Sigmoid colon (tissue), 7 donors: ENCODE results near the gene APEH. TPM values are rescaled to one million over a fixed set of nuclear protein-coding genes. Genes with fewer than 3 reads are reported as not detected.

Experiments used
- DNase-seq: peaks from one replicate; pipeline ENCODE4 v3.0.0-alpha.2; 2019
- H3K27ac ChIP-seq, 4 donors: fragments of 200-600 bp; sonication (generic); one replicate each; pipeline ENCODE4 v1.5.1; 2016 to 2019; ENCODE audit warnings: mild to moderate bottlenecking in 1 of 4
- H3K27me3 ChIP-seq, 3 donors: fragments of 200-600 bp; sonication (generic); one replicate each; pipeline ENCODE4 v1.5.1; 2019; ENCODE audit warnings: mild to moderate bottlenecking in 1 of 3
- H3K36me3 ChIP-seq, 4 donors: fragments of 200-600 bp; sonication (generic); one replicate each; pipeline ENCODE4 v1.5.1; 2016 to 2019
- H3K4me1 ChIP-seq, 4 donors: fragments of 200-600 bp; sonication (generic); one replicate each; pipeline ENCODE4 v1.5.1; 2017 to 2019
- H3K4me3 ChIP-seq, 4 donors: fragments of 200-600 bp; sonication (generic); one replicate each; pipeline ENCODE4 v1.5.1; 2017 to 2019; ENCODE audit warnings: mild to moderate bottlenecking in 2 of 4, moderate library complexity in 1 of 4
- H3K9me3 ChIP-seq, 4 donors: fragments of 200-600 bp in 3 of 4; sonication (generic) in 3 of 4; one replicate each; pipeline versions ENCODE4 v1.5.1 to v1.6.1; 2013 to 2019
- CTCF ChIP-seq, 4 experiments: fragments of 450-650 bp in 3 of 4; fragments of 200-600 bp in 1 of 4; IDR thresholded peaks; one replicate each; pipeline ENCODE4 v1.5.1; 2016 to 2019; ENCODE audit warnings: antibody characterized with exemption in 4 of 4, mild to moderate bottlenecking in 3 of 4, moderate library complexity in 2 of 4
- EP300 ChIP-seq, 4 donors: sonication (generic); formaldehyde crosslinking; IDR thresholded peaks; one replicate each; pipeline ENCODE4 v1.6.1; 2017; ENCODE audit warnings: antibody characterized with exemption in 4 of 4
- POLR2A ChIP-seq, 2 donors: fragments of 450-650 bp; IDR thresholded peaks; one replicate each; pipeline ENCODE4 v1.6.1; 2016; ENCODE audit warnings: antibody characterized with exemption in 2 of 2, mild to moderate bottlenecking in 2 of 2, moderate library complexity in 2 of 2
- POLR2AphosphoS5 ChIP-seq, 4 donors: sonication (generic); formaldehyde crosslinking; IDR thresholded peaks; one replicate each; pipeline ENCODE4 v1.6.1; 2017; ENCODE audit warnings: antibody characterized with exemption in 4 of 4
- WGBS, 2 donors: extraction: QIAGEN DNeasy Blood & Tissue Kit; methylation state at CpG; one replicate each; pipeline ENCODE4 v1.1.7; 2013; 5-methylcytosine and 5-hydroxymethylcytosine counted together
- intact Hi-C: fragments of 100-400 bp; cut with DNase I; formaldehyde crosslinking; loops from one replicate; pipeline ENCODE4 v1.15.1; 2023
- polyA plus RNA-seq, 3 donors: library from polyadenylated mRNA; stranded (reverse); fragments of 200-250 nt; gene quantifications; one replicate each; pipeline ENCODE4 v1.2.3, GENCODE V29; 2013
- total RNA-seq, 4 donors: library from RNA; depleted of rRNA; stranded (reverse); fragments of >200 nt; gene quantifications; one replicate each; pipeline ENCODE4 v1.1.0, GENCODE V29; 2016
- donor health status: healthy with polysubstance abuse.
- donor health status: Bipolar disorder and iron deficiency.
- donor health status: healthy.

Gene APEH
- total and polyA plus RNA-seq, 7 donors: 49.0 to 102 (median 64.8) TPM

GRCh38 chr3:49712631-49713317 is 38.6 kb downstream of the APEH start:
- H3K4me1 ChIP-seq: no peaks in the 10 kb centered on the region
- peak; percentile 58 for DNase-seq
- 61 to 72% methylated on average over 7 of the region's 7 CpGs for WGBS, 2 donors
- peaks cover 6 to 45% (median 8%) of the 10 kb centered on the region in 4 donors for H3K36me3 ChIP-seq
- H3K27me3 ChIP-seq: no peaks in the 10 kb centered on the region
- no peak overlapping the region for H3K27ac ChIP-seq
- H3K9me3 ChIP-seq: no peaks in the 10 kb centered on the region
- intact Hi-C loops: no loop called here
- TF ChIP-seq POLR2AphosphoS5 (IDR thresholded peaks at IDR 0.05) (no peak), EP300 (IDR thresholded peaks at IDR 0.05) (no peak), CTCF (IDR thresholded peaks at IDR 0.05) (no peak), POLR2A (IDR thresholded peaks at IDR 0.05) (no peak)
- no peak overlapping the region for H3K4me3 ChIP-seq

- intact Hi-C loops: no loop called here
- DNase-seq: peak; percentile 58
- H3K4me1 ChIP-seq: peaks cover 0 to 5% (median 4%) of the 10 kb centered on the region in 4 donors
- TF ChIP-seq POLR2A (IDR thresholded peaks at IDR 0.05) (no peak), EP300 (IDR thresholded peaks at IDR 0.05) (no peak), CTCF (IDR thresholded peaks at IDR 0.05) (no peak), POLR2AphosphoS5 (IDR thresholded peaks at IDR 0.05) (no peak)
- no peaks in the 10 kb centered on the region for H3K27me3 ChIP-seq
- 94 to 96% methylated on average over 25 of the region's 25 CpGs for WGBS, 2 donors
- H3K36me3 ChIP-seq: peaks cover 6 to 43% (median 8%) of the 10 kb centered on the region in 4 donors
- no peaks in the 10 kb centered on the region for H3K9me3 ChIP-seq
- no peak overlapping the region for H3K4me3 ChIP-seq
- no peak overlapping the region for H3K27ac ChIP-seq
Measured at GRCh38 chr3:49713336-49714105, 39.4 kb downstream of the APEH start.

GRCh38 chr3:49714728-49715550 is 40.8 kb downstream of the APEH start:
- H3K9me3 ChIP-seq: no peaks in the 10 kb centered on the region
- H3K27me3 ChIP-seq: no peaks in the 10 kb centered on the region
- no peak overlapping the region for H3K4me3 ChIP-seq
- H3K36me3 ChIP-seq: peaks cover 6 to 42% (median 8%) of the 10 kb centered on the region in 4 donors
- no peak overlapping the region for H3K27ac ChIP-seq
- no peak for TF ChIP-seq CTCF (IDR thresholded peaks at IDR 0.05)
- TF ChIP-seq POLR2AphosphoS5 (IDR thresholded peaks at IDR 0.05): no peak
- TF ChIP-seq EP300 (IDR thresholded peaks at IDR 0.05): no peak
- TF ChIP-seq POLR2A (IDR thresholded peaks at IDR 0.05): no peak
- intact Hi-C loops: no loop called here
- peak; percentile 58 for DNase-seq
- peaks cover 0 to 17% (median 16%) of the 10 kb centered on the region in 4 donors for H3K4me1 ChIP-seq
- 89 to 93% methylated on average over 13 of the region's 13 CpGs for WGBS, 2 donors

- WGBS, 2 donors: 93 to 94% methylated on average over 13 of the region's 13 CpGs
- Histone ChIP-seq H3K4me1 (peaks cover 0 to 23% (median 20%) of the 10 kb centered on the region in 4 donors), H3K9me3 (no peaks in the 10 kb centered on the region), H3K36me3 (peaks cover 6 to 44% (median 8%) of the 10 kb centered on the region in 4 donors), H3K27ac (no peak overlapping the region), H3K4me3 (no peak overlapping the region), H3K27me3 (no peaks in the 10 kb centered on the region)
- intact Hi-C loops: no loop called here
- DNase-seq: peak; percentile 65
- TF ChIP-seq POLR2AphosphoS5 (IDR thresholded peaks at IDR 0.05): no peak
- TF ChIP-seq POLR2A (IDR thresholded peaks at IDR 0.05): no peak
- no peak for TF ChIP-seq CTCF (IDR thresholded peaks at IDR 0.05)
Measured at GRCh38 chr3:49715611-49716121, 41.5 kb downstream of the APEH start.
